Measurements from ENCODE around the gene PIGP.
A peak's percentile ranks its signal among the peaks of the same experiment; 100 is the strongest.

DNA sequence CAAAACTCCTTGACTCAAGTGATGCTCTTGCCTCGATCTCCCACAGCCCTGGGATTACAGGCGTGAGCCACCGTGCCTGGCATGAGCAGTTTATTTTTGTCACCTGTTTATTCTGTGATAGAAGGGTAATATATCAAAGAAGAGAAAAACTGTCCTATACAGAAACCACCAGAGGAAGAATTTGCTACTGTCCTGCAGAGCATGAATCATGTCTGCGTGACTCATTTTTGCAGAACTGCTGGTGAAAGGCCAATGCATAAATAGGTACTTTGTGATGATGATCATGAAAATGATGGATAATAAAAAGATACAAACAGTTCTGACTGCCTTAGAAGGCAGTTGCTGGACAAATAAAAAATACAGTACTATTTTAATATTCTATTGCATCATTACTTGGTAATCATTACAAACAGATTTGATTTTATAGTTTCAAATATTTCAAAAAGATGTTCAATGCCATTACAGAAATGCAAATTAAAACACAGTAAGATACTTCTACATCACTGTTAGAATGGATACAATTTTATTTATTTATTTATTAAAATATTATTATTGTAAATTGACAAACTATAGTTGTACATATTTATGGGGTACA is 39.9 kb downstream of the PIGP start:
- no peak for TF ChIP-seq CTCF (IDR thresholded peaks at IDR 0.05)
- peak; percentile 73 to 87 (median 77) for TF ChIP-seq POLR2AphosphoS5 (IDR thresholded peaks at IDR 0.05)
- TF ChIP-seq POLR2A (IDR thresholded peaks at IDR 0.05), result no peak
- TF ChIP-seq EP300 (IDR thresholded peaks at IDR 0.05; ENCODE audit: low read depth), result peak; percentile 31

Data from transverse colon (tissue), 4 donors.